GM15510 (cell line): ENCODE data around the gene RPS6KA5.

Source experiments
- POLR2A ChIP-seq: IDR thresholded peaks from 3 replicates; pipeline ENCODE4 v1.6.1; 2011; ENCODE audit warnings: borderline replicate concordance; ENCODE audit not compliant: insufficient read length; ENCODE audit errors: extremely low read depth

The RPS6KA5 gene

GRCh38 chr14:90890322-90891020 is 170.0 kb downstream of the RPS6KA5 start:
- TF ChIP-seq POLR2A, result no peak

DNA sequence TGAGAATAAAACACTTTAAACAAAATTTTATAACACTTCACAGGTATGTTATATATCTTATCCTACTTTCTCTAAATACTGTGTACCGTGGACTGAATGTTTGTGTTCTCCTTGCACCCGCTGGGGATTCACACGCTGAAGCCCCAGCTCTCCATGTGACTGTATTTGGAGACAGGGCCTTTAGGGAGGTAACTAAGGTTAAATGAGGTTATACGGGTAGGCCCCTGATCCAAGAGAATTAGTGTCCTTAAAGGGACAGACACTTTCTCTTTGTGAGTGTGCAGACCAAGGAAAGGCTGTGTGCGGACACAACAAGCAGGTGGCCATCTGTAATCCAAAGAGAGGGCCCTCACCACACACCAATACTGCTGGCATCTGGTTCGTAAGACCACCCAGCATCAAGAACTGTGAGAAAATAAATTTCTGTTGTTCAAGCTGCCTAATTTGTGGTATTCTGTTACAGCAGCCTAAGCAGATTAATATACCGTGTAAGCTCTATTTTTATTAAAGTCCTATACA is 174.1 kb downstream of the RPS6KA5 start:
- TF ChIP-seq POLR2A, result no peak

GRCh38 chr14:90883782-90884181 is 176.7 kb downstream of the RPS6KA5 start:
- TF ChIP-seq POLR2A, result no peak

- no peak for TF ChIP-seq POLR2A
Measured at GRCh38 chr14:90883197-90883596, 177.2 kb downstream of the RPS6KA5 start.

DNA sequence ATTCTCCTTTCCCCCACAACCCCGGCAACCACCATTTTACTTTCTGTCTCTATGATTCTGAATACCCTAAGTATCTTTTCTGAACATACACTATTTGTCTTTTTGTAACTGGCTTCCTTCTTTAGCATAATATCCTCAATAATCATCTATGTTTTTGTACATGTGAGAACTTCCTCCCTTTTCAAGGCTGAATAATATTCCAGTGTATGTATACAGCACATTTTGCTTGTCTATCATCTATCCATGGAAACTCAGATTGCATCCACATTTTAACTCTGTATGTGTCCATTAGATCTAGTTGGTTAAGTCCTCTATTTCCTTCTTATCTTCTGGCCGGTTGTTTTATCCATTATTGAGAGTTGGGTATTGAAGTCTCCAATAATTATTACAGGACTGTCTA is 180.2 kb downstream of the RPS6KA5 start:
- no peak for TF ChIP-seq POLR2A

DNA sequence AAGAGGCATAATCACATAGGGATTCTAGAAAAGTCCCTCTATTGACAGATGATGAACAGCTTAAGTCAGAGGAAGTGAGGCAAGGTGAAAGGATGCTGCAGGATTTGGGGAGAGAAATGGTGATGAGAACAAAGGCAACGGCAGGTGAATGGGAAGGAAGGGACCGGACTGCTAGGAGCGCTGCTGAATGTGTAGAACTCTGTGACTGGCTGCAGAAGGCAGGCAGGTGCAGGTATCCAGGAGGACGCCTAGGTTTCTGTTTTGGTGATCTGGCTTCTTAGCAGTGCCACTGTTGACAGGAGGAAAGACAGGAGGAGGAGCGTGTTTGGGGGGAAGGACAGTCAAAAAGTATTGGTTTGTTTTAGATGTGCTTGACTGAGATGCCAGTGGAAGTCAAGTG is 185.8 kb downstream of the RPS6KA5 start:
- TF ChIP-seq POLR2A, result no peak

- TF ChIP-seq POLR2A, result no peak
Measured at GRCh38 chr14:90871605-90872233, 188.7 kb downstream of the RPS6KA5 start.

GRCh38 chr14:90870950-90871604 is 189.4 kb downstream of the RPS6KA5 start:
- no peak for TF ChIP-seq POLR2A

GRCh38 chr14:90867501-90867900 is 192.9 kb downstream of the RPS6KA5 start:
- no peak for TF ChIP-seq POLR2A

DNA sequence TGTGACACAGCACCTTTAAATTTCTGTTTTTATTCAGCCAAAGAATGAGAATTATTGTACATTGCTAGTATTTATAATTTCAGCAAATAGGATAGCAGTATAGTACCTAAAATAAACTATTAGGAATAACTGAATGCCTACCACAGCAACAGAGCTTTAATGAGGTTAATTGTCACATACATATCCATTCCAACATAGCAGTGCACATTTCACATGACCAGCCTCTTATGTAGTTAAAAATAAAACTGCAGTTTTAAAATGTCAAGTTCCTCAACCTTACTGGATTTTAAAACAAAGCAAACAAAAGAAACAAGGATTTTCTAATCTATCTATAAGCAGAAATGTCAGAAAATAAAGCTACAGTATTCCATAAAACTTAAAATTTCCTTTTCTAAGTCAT is 193.6 kb downstream of the RPS6KA5 start:
- TF ChIP-seq POLR2A, result no peak

DNA sequence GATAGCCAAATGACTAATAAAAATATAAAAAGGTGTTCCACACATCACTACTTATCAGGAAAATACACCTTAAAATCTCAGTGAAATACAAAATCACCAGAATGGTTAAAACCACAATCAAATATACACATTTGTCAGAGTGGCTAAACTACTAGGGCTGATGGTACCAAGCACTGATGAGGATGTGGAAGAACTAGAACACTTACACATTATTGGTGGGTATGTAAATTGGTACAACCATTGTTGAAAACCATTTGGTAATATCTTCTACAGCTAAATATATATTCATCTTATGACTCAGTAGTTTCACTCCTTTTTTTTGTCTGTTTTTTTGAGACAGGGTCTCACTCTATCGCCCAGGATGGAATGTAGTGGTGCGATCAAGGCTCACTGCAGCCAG is 195.7 kb downstream of the RPS6KA5 start:
- TF ChIP-seq POLR2A, result no peak

GRCh38 chr14:90858511-90858910 is 201.9 kb downstream of the RPS6KA5 start:
- TF ChIP-seq POLR2A, result no peak

GRCh38 chr14:90857866-90858265 is 202.6 kb downstream of the RPS6KA5 start:
- TF ChIP-seq POLR2A, result no peak

- TF ChIP-seq POLR2A, result no peak
Measured at GRCh38 chr14:90853116-90853515, 207.3 kb downstream of the RPS6KA5 start.

DNA sequence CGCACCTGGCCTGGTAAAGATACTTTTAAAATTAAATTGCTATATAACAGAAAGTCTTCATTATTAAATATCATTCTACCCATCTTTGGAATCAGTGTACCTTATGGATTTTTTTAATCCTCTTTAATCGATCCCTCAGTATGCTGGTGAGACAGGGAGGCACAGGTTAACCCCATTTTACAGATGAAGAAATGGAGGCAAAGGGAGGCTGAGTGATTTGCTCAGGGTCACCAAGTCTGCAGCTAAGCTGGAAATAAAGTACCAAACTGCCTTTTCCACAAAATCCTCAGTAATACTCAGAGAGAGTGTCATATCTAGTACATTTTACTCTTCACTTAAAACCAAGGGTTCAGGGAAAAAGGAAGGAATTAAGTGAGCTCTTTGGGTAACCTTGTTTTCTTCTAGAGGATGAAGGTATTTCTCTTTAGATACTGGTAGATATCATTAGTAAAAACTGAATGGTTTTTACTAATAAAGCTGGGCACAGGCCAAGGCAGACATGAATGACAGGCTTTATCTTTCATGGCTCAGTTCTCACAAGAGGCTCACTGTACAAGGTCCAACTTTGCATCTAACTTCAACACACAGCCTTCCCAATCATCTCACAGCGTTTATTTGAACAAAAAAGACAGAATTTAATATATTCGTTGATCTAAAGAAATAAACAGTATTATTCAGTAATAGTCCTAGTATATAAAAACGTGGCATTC is 209.0 kb downstream of the RPS6KA5 start:
- TF ChIP-seq POLR2A, result no peak
